Body of pancreas (tissue), 4 donors: ENCODE measurements around the gene TFPI.

Experiments used
- POLR2A ChIP-seq, 3 donors: fragments of 450-650 bp; IDR thresholded peaks; one replicate each; pipeline ENCODE4 v1.6.1; 2016; ENCODE audit warnings: antibody characterized with exemption in 3 of 3, mild to moderate bottlenecking in 2 of 3
- TF ChIP-seq, protein P1 (sequence below), 7 experiments: fragments of 450-650 bp in 4 of 7; fragments of 200-600 bp in 3 of 7; sonication (generic) in 3 of 7; IDR thresholded peaks; one replicate each; pipeline ENCODE4 v1.5.1; 2016 to 2019; ENCODE audit warnings: antibody characterized with exemption in 7 of 7

GRCh38 chr2:187435756-187436155 is 118.5 kb downstream of the TFPI start:
- no peak for TF ChIP-seq POLR2A (IDR thresholded peaks at IDR 0.05)
- TF ChIP-seq, protein P1, sequence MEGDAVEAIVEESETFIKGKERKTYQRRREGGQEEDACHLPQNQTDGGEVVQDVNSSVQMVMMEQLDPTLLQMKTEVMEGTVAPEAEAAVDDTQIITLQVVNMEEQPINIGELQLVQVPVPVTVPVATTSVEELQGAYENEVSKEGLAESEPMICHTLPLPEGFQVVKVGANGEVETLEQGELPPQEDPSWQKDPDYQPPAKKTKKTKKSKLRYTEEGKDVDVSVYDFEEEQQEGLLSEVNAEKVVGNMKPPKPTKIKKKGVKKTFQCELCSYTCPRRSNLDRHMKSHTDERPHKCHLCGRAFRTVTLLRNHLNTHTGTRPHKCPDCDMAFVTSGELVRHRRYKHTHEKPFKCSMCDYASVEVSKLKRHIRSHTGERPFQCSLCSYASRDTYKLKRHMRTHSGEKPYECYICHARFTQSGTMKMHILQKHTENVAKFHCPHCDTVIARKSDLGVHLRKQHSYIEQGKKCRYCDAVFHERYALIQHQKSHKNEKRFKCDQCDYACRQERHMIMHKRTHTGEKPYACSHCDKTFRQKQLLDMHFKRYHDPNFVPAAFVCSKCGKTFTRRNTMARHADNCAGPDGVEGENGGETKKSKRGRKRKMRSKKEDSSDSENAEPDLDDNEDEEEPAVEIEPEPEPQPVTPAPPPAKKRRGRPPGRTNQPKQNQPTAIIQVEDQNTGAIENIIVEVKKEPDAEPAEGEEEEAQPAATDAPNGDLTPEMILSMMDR (IDR thresholded peaks at IDR 0.05), result no peak
